T-helper 9 cell (primary cell): ENCODE measurements around the gene TMEM86B.

Source experiments
- DNase-seq: peaks from one replicate; pipeline ENCODE4 v3.0.0-alpha.2; 2020

Gene TMEM86B

GRCh38 chr19:55256562-55257460 lies 28.2 kb upstream of the TMEM86B start:
- DNase-seq, result no peak

- peak; percentile 22 for DNase-seq
These were observed 27.3 kb upstream of the TMEM86B start for GRCh38 chr19:55255618-55256423.

- no peak for DNase-seq
These were observed 26.0 kb upstream of the TMEM86B start for GRCh38 chr19:55254625-55254977.

- peak; percentile 47 for DNase-seq
These were observed 25.5 kb upstream of the TMEM86B start for GRCh38 chr19:55253842-55254624.

- no peak for DNase-seq
These were observed 24.4 kb upstream of the TMEM86B start for GRCh38 chr19:55252760-55253663.

- DNase-seq, result peak; percentile 37
These were observed 22.9 kb upstream of the TMEM86B start for GRCh38 chr19:55251341-55252081.

- no peak for DNase-seq
These were observed 21.9 kb upstream of the TMEM86B start for GRCh38 chr19:55250262-55251036.

GRCh38 chr19:55249841-55250240 lies 21.3 kb upstream of the TMEM86B start:
- no peak for DNase-seq

GRCh38 chr19:55248704-55249103 lies 20.1 kb upstream of the TMEM86B start:
- DNase-seq, result no peak

- DNase-seq, result no peak
These were observed 19.7 kb upstream of the TMEM86B start for GRCh38 chr19:55248166-55248675.

- DNase-seq, result no peak
These were observed 19.1 kb upstream of the TMEM86B start for GRCh38 chr19:55247621-55248099.

GRCh38 chr19:55246462-55247451 lies 18.2 kb upstream of the TMEM86B start:
- no peak for DNase-seq

GRCh38 chr19:55245236-55245904 lies 16.8 kb upstream of the TMEM86B start:
- DNase-seq, result no peak

GRCh38 chr19:55244004-55244680 lies 15.6 kb upstream of the TMEM86B start:
- no peak for DNase-seq

GRCh38 chr19:55242517-55242916 lies 14.0 kb upstream of the TMEM86B start:
- no peak for DNase-seq

- DNase-seq, result no peak
These were observed 13.4 kb upstream of the TMEM86B start for GRCh38 chr19:55241935-55242464.
